PFSK-1 (cell line): ENCODE results near the gene DLX2.

Source experiments
- FOXP2 ChIP-seq: optimal IDR thresholded peaks from 2 replicates; pipeline ENCODE3; 2011; ENCODE audit warnings: borderline replicate concordance, control low read depth, inconsistent platforms; ENCODE audit not compliant: insufficient read depth; ENCODE audit errors: extremely low read length, extremely low read depth
- POLR2AphosphoS5 ChIP-seq: IDR thresholded peaks from 2 replicates; pipeline ENCODE4 v1.6.1; 2012; ENCODE audit warnings: low read depth, mild to moderate bottlenecking, control low read depth, low read length, moderate library complexity
- REST ChIP-seq, 2 experiments: IDR thresholded peaks; 2 replicates each; pipeline versions ENCODE4 v1.6.1 to v1.8.0; 2011 to 2012; ENCODE audit warnings: low read depth in 2 of 2, low read length in 2 of 2, control low read depth in 1 of 2, inconsistent platforms in 1 of 2, mild to moderate bottlenecking in 1 of 2, moderate library complexity in 1 of 2; ENCODE audit not compliant: insufficient read depth in 1 of 2
- SIN3A ChIP-seq: IDR thresholded peaks from 2 replicates; pipeline ENCODE4 v1.6.1; 2012; ENCODE audit warnings: mild to moderate bottlenecking, low read length, moderate library complexity, borderline replicate concordance; ENCODE audit not compliant: insufficient read depth
- TAF1 ChIP-seq: IDR thresholded peaks from 2 replicates; pipeline ENCODE4 v1.6.1; 2012; ENCODE audit warnings: low read length, control low read depth, borderline replicate concordance; ENCODE audit not compliant: insufficient read depth

DLX2 gene

GRCh38 chr2:172095146-172095904 lies 7.4 kb downstream of the DLX2 start:
- no peak for TF ChIP-seq TAF1
- no peak for TF ChIP-seq POLR2AphosphoS5
- no peak for TF ChIP-seq REST (IDR thresholded peaks at IDR 0.05; ENCODE audit: insufficient read depth in 1 of 2, low read depth in 2 of 2, low read length in 2 of 2)
- no peak for TF ChIP-seq SIN3A
- TF ChIP-seq FOXP2 = no peak

- TF ChIP-seq POLR2AphosphoS5 = no peak
Observed at GRCh38 chr2:172094294-172095145, 8.2 kb downstream of the DLX2 start.

- TF ChIP-seq FOXP2 = no peak
- no peak for TF ChIP-seq REST (IDR thresholded peaks at IDR 0.05; ENCODE audit: insufficient read depth in 1 of 2, low read depth in 2 of 2, low read length in 2 of 2)
- TF ChIP-seq SIN3A = no peak
- TF ChIP-seq TAF1 = no peak
- no peak for TF ChIP-seq POLR2AphosphoS5
Observed at GRCh38 chr2:172093416-172094293, 9.0 kb downstream of the DLX2 start.

- no peak for TF ChIP-seq REST (IDR thresholded peaks at IDR 0.05; ENCODE audit: insufficient read depth in 1 of 2, low read depth in 2 of 2, low read length in 2 of 2)
- TF ChIP-seq SIN3A = no peak
- TF ChIP-seq FOXP2 = no peak
- no peak for TF ChIP-seq POLR2AphosphoS5
- TF ChIP-seq TAF1 = no peak
Observed at GRCh38 chr2:172092716-172093415, 9.8 kb downstream of the DLX2 start.
